Ramos (cell line): Measurements from ENCODE around the gene CCL8.
"Not testable (repeated sequence)": the region's sequence is repeated elsewhere in the genome, so short reads cannot be mapped to it uniquely, and the experiment has no call there.

Experiments
- in situ Hi-C: fragments of 300-500 bp; cut with MboI; formaldehyde crosslinking; loops from one replicate; pipeline ENCODE4 v1.14.3; 2022; ENCODE audit warnings: low sequenced_read_pairs; ENCODE audit not compliant: unreplicated experiment

Gene CCL8

DNA sequence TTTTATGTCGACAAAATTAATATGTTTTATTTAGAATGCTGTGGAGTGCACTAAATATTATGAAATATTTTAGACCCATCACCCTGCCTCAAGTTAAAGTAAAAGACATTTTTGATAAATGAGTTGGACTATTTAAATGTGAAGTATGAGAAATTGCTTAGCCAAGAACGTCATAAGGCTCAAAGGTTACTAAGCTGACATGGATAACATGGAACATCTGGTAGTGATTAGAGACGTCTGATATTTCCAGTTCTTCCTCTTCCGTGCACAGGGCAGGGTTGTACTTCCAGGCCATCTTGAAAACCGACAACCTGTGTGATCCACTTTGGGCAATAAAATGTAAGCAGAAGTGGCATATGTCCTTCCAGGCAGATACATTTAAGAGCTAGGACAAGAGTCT is 7.2 kb upstream of the CCL8 start:
- in situ Hi-C loops, result no loop called here

DNA sequence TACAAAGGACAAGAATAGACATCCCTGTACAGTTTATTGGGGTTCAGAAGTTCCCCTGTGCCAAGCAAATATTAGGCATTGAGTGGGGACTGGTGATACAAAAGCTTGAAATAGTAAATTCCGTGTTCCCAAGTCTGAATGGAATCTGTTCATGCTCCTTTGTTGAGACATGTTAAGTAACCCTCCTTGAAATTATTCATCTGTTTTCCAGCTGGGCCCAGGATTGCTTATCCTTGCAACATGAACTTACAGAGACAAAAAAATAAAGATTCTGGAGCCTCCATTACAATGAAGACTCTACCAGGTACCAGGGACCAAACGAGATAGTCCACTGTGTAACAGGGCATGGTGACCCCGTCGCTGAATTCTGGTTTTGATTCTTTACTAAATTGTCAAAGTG is 6.1 kb upstream of the CCL8 start:
- in situ Hi-C loops, result no loop called here

DNA sequence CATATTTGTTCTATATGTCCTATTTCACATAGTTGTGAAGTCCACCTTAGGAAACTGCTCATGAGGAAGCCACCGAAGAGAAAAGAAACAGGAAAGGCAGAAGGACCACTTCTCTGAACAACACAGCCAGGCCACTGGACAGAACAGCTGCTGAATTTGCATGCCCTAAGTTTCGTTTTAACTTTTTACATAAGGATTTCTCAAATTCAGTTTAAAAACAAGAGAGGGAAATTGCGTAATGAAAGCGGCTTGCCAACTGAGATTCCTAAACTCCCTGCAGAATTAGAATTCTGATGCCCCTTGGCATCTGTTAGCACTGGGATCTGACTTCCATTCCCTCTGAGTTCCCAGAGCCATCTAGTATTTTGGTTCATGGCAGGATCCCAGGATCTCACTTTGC is 5.0 kb upstream of the CCL8 start:
- in situ Hi-C loops, result no loop called here

DNA sequence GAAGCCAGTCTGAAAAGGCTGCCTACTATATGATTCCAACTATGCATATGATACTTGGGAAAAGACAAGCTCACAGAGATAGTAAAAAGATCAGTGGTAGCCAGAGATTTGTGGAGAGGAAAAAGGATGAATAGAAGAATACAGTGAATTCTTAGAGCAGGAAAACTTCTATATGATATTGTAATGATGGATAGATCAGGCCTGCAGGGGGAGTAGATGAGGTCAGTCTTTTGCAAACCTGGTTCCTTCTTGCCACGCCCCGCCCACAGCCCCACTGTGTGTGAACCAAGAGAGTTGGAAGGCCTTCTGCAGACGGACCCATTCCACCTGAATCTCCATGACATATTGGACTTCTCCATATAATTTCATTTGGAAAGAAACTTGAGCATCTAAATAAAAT is 761 bp upstream of the CCL8 start:
- in situ Hi-C loops, result no loop called here

DNA sequence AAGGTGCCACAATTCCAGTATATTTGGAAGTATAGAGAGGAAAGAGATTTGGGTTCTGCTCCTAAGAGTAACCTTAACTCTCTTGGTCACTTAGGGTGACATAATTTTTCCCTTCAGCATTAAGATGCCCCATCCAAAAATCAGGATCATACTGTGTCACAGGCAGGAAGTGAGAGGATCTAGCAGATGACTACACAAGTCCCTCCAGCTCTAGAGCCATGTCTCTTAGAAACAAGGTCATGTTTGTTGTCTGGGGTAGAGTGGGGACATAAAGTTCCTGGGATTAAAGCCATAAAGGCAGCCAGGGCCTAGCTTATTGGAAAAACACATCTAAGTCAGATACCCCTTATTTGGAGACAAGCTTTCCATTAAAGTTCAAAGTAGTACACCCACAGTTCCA is 2.7 kb downstream of the CCL8 start:
- in situ Hi-C loops, result no loop called here

- in situ Hi-C loops, result not testable (repeated sequence)
These were observed 8.3 kb downstream of the CCL8 start for GRCh38 chr17:34327580-34327979.

- in situ Hi-C loops, result no loop called here
These were observed 18.5 kb downstream of the CCL8 start for GRCh38 chr17:34337701-34338100.

DNA sequence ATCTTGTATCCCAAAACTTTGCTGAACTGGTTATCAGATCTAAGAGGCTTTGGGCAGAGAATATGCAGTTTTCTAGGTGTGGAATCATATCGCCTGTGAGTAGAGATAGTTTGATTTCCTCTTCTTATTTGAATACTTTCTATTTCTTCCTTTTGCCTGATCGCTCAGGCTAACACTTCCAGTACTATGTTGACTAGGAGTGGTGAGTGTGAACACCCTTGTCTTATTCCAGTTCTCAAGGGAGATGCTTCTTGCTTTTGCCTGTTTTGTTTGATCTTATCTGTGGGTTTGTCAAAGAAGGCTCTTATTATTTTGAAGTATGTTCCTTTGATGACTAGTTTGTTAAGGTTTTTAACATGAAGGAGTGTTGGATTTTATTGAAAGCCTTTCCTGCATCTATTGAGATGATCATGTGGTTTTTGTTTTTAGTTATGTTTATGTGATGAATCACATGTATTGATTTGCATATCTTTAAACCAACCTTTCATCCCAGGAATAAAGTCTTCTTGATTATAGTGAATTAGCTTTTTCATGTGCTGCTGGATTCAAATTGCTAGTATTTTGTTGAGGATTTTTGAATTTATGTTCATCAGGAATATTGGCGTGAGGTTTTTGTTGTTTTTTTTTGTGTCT is 20.0 kb downstream of the CCL8 start:
- in situ Hi-C loops, result no loop called here

- in situ Hi-C loops, result no loop called here
These were observed 22.7 kb downstream of the CCL8 start for GRCh38 chr17:34341916-34342315.

- in situ Hi-C loops, result no loop called here
These were observed 27.8 kb downstream of the CCL8 start for GRCh38 chr17:34347063-34347462.

DNA sequence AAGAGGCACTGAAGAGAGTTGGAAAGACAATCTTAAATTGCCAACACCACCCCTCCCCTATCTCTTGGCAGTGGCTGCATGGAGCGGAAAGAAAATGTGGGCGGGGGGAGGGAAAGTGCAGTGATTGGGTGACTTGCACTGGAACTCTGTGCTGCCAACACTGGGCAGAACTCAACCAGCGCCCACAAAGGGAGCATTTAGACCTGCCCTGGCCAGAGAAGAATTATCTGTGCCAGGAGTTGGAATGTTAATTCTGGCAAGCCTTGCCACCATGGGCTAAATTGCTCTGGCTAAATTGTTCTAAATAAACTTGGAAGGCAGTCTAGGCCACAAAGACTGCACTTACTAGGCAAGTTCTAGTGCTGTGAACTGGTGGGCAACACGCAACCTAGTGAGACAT is 30.5 kb downstream of the CCL8 start:
- in situ Hi-C loops, result no loop called here

DNA sequence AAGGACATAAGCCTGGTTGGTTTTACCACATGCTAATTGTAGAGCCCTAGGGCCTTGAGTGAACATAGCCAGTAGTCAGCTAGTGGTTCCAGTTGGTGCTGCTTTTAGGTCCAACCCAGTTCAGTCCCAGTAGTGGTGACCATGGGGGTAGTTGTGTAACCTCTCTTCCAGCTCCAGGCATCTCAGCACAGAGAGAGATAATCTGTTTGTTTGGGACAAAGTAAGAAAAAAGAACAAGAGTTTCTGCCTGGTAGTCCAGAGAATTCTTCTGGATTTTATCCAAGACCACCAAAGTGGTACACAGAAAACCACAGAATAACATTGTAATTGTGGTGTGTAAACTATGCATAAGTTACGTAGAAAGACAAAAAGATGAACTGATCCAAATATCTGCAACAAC is 31.9 kb downstream of the CCL8 start:
- in situ Hi-C loops, result no loop called here

DNA sequence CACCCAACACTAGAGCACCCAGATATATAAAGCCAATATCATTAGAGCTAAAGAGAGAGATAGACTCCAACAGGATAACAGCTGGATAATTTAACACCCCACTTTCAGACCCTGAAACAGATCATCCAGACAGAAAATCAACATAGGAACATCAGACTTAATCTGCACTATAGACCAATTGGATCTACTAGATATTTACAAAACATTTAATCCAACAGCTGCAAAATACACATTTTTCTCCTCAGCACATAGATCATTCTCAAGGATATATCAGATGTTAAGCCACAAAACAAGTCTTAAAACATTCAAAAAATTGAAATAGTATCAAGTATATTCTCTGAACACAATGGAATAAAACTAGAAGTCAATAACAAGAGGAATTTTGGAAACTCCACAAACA is 33.0 kb downstream of the CCL8 start:
- in situ Hi-C loops, result no loop called here

- in situ Hi-C loops, result no loop called here
These were observed 35.4 kb downstream of the CCL8 start for GRCh38 chr17:34354637-34355036.

GRCh38 chr17:34356194-34356593 is 37.0 kb downstream of the CCL8 start, which contains the start of gene CCL13:
Gene CCL13, plus strand, starts transcription at chr17:34356480. Its CDS starts 47 bp downstream, at chr17:34356527.
- in situ Hi-C loops, result no loop called here

- in situ Hi-C loops, result no loop called here
These were observed 38.2 kb downstream of the CCL8 start for GRCh38 chr17:34357398-34357797.

- in situ Hi-C loops, result no loop called here
These were observed 39.4 kb downstream of the CCL8 start for GRCh38 chr17:34358631-34359030.

- in situ Hi-C loops, result loop anchor here (5.0 kb wide), 1 partner anchor 158 kb away; no protein-coding TSS in a partner anchor
These were observed 41.5 kb downstream of the CCL8 start for GRCh38 chr17:34360601-34361270.

GRCh38 chr17:34361478-34362061 is 42.3 kb downstream of the CCL8 start:
- in situ Hi-C loops, result loop anchor here (5.0 kb wide), 1 partner anchor 159 kb away; no protein-coding TSS in a partner anchor

- in situ Hi-C loops, result loop anchor here (5.0 kb wide), 1 partner anchor 161 kb away; no protein-coding TSS in a partner anchor
These were observed 44.0 kb downstream of the CCL8 start, which contains the start of gene CCL1 for GRCh38 chr17:34363183-34363661. Gene CCL1, minus strand, starts transcription at chr17:34363233. Its CDS starts 72 bp downstream, at chr17:34363161.

DNA sequence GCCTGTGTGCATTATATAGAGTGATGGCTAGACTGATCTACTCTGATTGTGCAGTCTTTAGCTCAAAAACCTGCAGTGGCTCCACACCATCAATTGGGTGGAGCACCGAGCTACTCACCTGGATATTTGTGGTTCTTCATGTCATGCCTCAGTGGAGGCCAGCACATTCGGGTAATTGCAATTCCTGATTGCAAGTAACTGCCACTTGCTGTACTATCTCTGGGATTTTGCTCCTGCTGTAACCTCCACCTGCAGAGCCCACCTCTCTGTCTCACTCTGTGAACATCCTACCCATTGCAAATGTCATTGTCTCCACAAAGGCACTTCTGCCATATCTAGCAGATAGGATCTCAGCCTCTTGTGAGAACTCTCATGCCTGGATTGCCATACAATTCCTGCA is 45.5 kb downstream of the CCL8 start:
- in situ Hi-C loops, result loop anchor here (5.0 kb wide), 1 partner anchor 162 kb away; no protein-coding TSS in a partner anchor
